GM12878 (cell line): ENCODE measurements around the gene TOB2. TPM values are rescaled to one million over a fixed set of nuclear protein-coding genes. Genes with fewer than 3 reads are reported as not detected.

Source experiments
- BHLHE40 ChIP-seq, 2 experiments: fragments of 450-650 bp in 1 of 2; IDR thresholded peaks; 2 replicates each; pipeline ENCODE4 v1.6.1; 2011 to 2017; ENCODE audit warnings: low read depth in 2 of 2, borderline replicate concordance in 1 of 2, improper control_type of control experiment in 1 of 2, low read length in 1 of 2, mild to moderate bottlenecking in 1 of 2
- CHD2 ChIP-seq: IDR thresholded peaks from 2 replicates; pipeline ENCODE4 v1.6.1; 2011; ENCODE audit warnings: low read depth, low read length, improper control_type of control experiment, borderline replicate concordance
- IKZF2 ChIP-seq, 2 experiments: fragments of 450-650 bp; IDR thresholded peaks; 2 replicates each; pipeline ENCODE4 v1.6.1; 2017; ENCODE audit warnings: mild to moderate bottlenecking in 2 of 2, moderate library complexity in 2 of 2
- JUND ChIP-seq: IDR thresholded peaks from 2 replicates; pipeline ENCODE4 v1.6.1; 2012; ENCODE audit warnings: low read depth, mild to moderate bottlenecking, low read length, improper control_type of control experiment, moderate library complexity
- KLF5 ChIP-seq: fragments of 450-650 bp; IDR thresholded peaks from 2 replicates; pipeline ENCODE4 v1.6.1; 2014; ENCODE audit warnings: mild to moderate bottlenecking; ENCODE audit not compliant: partially characterized antibody
- RAD51 ChIP-seq: fragments of 450-650 bp; IDR thresholded peaks from 2 replicates; pipeline ENCODE4 v1.6.1; 2016; ENCODE audit warnings: moderate library complexity, mild to moderate bottlenecking, inconsistent platforms
- RBBP5 ChIP-seq: fragments of 200-600 bp; sonication (generic); conservative IDR thresholded peaks from 2 replicates; pipeline ENCODE4 v1.6.1; 2016
- SP1 ChIP-seq: IDR thresholded peaks from one replicate; pipeline ENCODE4 v1.6.1; 2011; ENCODE audit warnings: low read depth, low read length
- SRF ChIP-seq, 2 experiments: IDR thresholded peaks; 2 replicates each; pipeline ENCODE4 v1.6.1; 2011; ENCODE audit warnings: low read depth in 2 of 2, low read length in 2 of 2, mild to moderate bottlenecking in 1 of 2, moderate library complexity in 1 of 2
- TCF3 ChIP-seq: IDR thresholded peaks from 2 replicates; pipeline ENCODE4 v1.6.1; 2012; ENCODE audit warnings: low read depth, mild to moderate bottlenecking, low read length, borderline replicate concordance; ENCODE audit not compliant: insufficient read depth
- YY1 ChIP-seq: IDR thresholded peaks from 2 replicates; pipeline ENCODE4 v1.6.1; 2011; ENCODE audit warnings: low read depth, mild to moderate bottlenecking, low read length
- polyA plus RNA-seq, 11 experiments: library from polyadenylated mRNA; depleted of rRNA in 4 of 11; unstranded in 6 of 11; stranded (reverse) in 5 of 11; fragments of >200 nt; fragmentation: Nextera tagmentation in 4 of 11; fragmentation: Illumina TruSeq in 1 of 11; extraction: Ambion mirVana in 4 of 11; extraction: Trizol in 1 of 11; gene quantifications; 1 replicate in 1 of 11; 2 replicates in 10 of 11; pipeline versions ENCODE4 v1.2.1 to v1.2.3, GENCODE V29; 2011 to 2016; ENCODE audit warnings: inconsistent platforms in 2 of 11, missing spikeins in 2 of 11, low read depth in 1 of 11
- total RNA-seq, 4 experiments: library from RNA; depleted of rRNA in 3 of 4; stranded (reverse); fragments of >200 nt in 3 of 4; fragmentation: Illumina TruSeq in 1 of 4; extraction: Trizol in 1 of 4; gene quantifications; 2 replicates each; pipeline versions ENCODE4 v1.2.1 to v1.2.3, GENCODE V29; 2013 to 2021
- TF ChIP-seq, protein P1 (sequence below): fragments of 450-650 bp; IDR thresholded peaks from 2 replicates; pipeline ENCODE4 v1.6.1; 2018; ENCODE audit warnings: mild to moderate bottlenecking, low read depth, moderate library complexity; ENCODE audit not compliant: partially characterized antibody
- TF ChIP-seq, protein P2 (sequence below): IDR thresholded peaks from 2 replicates; pipeline ENCODE4 v1.6.1; 2012; ENCODE audit warnings: low read depth, low read length, improper control_type of control experiment
- TF ChIP-seq, protein P3 (sequence below): fragments of 450-650 bp; IDR thresholded peaks from 2 replicates; pipeline ENCODE4 v1.6.1; 2017; ENCODE audit warnings: mild to moderate bottlenecking
- TF ChIP-seq, protein P4 (sequence below): fragments of 450-650 bp; conservative IDR thresholded peaks from 2 replicates; pipeline ENCODE4 v1.6.1; 2017; ENCODE audit warnings: mild to moderate bottlenecking, moderate library complexity

TOB2 gene
- total and polyA plus RNA-seq, 10 of the 15 experiments (the other 5 are each of a cell fraction or from before 2014, with no cell fraction given) = 4.5 to 32.0 (median 15.1) TPM

DNA sequence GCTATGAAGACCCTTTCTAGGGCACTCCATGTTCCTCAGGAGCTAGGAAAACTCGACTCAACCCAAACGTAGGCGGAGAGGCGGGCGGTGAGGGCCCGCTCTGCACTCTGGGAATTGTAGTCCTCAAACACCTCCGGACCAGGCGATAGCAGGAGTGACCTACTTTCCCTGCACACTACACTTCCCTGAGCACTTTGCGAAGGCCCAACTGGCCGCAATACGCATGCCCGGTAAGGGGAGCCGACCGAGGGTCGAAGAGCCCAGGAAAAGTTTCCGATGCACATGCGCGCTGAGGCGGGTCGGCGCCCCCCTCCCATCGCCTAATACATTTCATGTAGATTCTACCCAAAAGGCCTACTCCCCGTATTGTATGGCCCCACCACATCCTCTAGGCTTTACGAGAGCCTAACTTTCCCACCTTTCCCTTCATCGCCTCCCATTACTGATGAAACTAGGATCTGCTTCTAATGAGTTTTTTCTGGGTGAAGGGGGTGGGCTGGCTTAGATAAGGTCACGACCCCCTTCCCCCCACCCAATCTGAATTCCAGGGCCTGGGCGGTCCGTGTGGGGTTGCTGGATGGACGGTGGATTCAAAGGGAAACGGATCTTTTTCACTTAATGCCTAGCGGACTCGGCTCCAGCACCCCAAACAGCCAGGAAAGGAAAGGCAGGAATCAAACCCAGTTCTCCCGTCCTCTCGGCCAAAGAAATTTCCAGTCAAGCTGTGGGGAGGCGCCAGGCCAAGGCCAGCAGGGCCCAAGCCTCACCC is 2.1 kb downstream of the TOB2 start (continued):
- TF ChIP-seq, protein P1, sequence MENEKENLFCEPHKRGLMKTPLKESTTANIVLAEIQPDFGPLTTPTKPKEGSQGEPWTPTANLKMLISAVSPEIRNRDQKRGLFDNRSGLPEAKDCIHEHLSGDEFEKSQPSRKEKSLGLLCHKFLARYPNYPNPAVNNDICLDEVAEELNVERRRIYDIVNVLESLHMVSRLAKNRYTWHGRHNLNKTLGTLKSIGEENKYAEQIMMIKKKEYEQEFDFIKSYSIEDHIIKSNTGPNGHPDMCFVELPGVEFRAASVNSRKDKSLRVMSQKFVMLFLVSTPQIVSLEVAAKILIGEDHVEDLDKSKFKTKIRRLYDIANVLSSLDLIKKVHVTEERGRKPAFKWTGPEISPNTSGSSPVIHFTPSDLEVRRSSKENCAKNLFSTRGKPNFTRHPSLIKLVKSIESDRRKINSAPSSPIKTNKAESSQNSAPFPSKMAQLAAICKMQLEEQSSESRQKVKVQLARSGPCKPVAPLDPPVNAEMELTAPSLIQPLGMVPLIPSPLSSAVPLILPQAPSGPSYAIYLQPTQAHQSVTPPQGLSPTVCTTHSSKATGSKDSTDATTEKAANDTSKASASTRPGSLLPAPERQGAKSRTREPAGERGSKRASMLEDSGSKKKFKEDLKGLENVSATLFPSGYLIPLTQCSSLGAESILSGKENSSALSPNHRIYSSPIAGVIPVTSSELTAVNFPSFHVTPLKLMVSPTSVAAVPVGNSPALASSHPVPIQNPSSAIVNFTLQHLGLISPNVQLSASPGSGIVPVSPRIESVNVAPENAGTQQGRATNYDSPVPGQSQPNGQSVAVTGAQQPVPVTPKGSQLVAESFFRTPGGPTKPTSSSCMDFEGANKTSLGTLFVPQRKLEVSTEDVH = no peak
- TF ChIP-seq KLF5 = no peak
- TF ChIP-seq BHLHE40 (IDR thresholded peaks at IDR 0.05; ENCODE audit: borderline replicate concordance in 1 of 2, low read depth in 2 of 2, low read length in 1 of 2) = no peak
- no peak for TF ChIP-seq SRF (IDR thresholded peaks at IDR 0.05; ENCODE audit: low read depth in 2 of 2, low read length in 2 of 2)
- TF ChIP-seq RBBP5 = no peak
- TF ChIP-seq, protein P2, sequence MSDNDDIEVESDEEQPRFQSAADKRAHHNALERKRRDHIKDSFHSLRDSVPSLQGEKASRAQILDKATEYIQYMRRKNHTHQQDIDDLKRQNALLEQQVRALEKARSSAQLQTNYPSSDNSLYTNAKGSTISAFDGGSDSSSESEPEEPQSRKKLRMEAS = no peak
- TF ChIP-seq CHD2 = 0 out of 2 replicates have a peak, but pooled peaks have one; percentile 15
- no peak for TF ChIP-seq SP1
- no peak; the same call in 1 of the 2 replicates for TF ChIP-seq YY1
- TF ChIP-seq, protein P3, sequence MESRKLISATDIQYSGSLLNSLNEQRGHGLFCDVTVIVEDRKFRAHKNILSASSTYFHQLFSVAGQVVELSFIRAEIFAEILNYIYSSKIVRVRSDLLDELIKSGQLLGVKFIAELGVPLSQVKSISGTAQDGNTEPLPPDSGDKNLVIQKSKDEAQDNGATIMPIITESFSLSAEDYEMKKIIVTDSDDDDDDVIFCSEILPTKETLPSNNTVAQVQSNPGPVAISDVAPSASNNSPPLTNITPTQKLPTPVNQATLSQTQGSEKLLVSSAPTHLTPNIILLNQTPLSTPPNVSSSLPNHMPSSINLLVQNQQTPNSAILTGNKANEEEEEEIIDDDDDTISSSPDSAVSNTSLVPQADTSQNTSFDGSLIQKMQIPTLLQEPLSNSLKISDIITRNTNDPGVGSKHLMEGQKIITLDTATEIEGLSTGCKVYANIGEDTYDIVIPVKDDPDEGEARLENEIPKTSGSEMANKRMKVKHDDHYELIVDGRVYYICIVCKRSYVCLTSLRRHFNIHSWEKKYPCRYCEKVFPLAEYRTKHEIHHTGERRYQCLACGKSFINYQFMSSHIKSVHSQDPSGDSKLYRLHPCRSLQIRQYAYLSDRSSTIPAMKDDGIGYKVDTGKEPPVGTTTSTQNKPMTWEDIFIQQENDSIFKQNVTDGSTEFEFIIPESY = no peak
- TF ChIP-seq, protein P4, sequence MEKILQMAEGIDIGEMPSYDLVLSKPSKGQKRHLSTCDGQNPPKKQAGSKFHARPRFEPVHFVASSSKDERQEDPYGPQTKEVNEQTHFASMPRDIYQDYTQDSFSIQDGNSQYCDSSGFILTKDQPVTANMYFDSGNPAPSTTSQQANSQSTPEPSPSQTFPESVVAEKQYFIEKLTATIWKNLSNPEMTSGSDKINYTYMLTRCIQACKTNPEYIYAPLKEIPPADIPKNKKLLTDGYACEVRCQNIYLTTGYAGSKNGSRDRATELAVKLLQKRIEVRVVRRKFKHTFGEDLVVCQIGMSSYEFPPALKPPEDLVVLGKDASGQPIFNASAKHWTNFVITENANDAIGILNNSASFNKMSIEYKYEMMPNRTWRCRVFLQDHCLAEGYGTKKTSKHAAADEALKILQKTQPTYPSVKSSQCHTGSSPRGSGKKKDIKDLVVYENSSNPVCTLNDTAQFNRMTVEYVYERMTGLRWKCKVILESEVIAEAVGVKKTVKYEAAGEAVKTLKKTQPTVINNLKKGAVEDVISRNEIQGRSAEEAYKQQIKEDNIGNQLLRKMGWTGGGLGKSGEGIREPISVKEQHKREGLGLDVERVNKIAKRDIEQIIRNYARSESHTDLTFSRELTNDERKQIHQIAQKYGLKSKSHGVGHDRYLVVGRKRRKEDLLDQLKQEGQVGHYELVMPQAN = peak; percentile 53; the same call in 1 of the 2 replicates
- no peak; a peak in 2 of 4 replicates for TF ChIP-seq IKZF2 (IDR thresholded peaks at IDR 0.05)
- TF ChIP-seq JUND = no peak
- TF ChIP-seq RAD51 = no peak
- no peak for TF ChIP-seq TCF3
- TF ChIP-seq, all 136 proteins: peak for 25
